Inflammatory macrophage treated with lipopolysaccharide for 1 hour (primary cell): ENCODE results near the gene H1-8.
A peak's percentile ranks its signal among the peaks of the same experiment; 100 is the strongest.

Experiments
- DNase-seq, 2 donors: peaks; one replicate each; pipeline ENCODE4 v3.0.0-alpha.2; 2020 to 2022

Gene H1-8

DNA sequence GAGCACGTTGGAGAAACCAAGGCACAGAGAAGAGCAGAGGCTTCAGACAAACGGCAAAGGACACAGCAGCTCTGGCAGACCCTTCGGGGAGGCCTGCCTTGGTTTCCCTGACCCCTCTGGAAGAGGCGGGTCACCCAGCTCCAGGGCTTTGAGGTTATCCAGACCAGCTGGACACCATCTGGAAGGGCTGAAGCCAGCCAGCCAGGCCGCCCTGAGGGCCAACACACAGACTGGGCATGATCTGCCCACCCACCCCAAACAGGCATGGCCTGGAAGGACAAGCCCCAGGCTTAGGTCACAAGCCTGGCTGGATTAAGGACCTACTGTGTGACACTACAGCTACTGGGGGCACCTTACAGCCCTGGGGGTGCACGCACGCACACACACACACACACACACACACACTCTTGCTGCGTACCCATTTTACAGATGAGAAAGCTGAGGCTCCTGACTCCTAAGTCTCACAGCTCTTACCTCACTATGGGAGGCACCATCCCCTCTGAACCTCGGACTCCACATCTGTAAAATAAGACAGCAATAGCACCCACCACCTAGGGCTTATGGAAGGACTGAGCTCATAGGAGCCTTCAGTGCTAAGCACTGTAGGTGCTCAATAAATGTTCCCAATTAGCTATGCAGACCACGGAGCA lies 52.7 kb downstream of the H1-8 start:
- no peak for DNase-seq

DNA sequence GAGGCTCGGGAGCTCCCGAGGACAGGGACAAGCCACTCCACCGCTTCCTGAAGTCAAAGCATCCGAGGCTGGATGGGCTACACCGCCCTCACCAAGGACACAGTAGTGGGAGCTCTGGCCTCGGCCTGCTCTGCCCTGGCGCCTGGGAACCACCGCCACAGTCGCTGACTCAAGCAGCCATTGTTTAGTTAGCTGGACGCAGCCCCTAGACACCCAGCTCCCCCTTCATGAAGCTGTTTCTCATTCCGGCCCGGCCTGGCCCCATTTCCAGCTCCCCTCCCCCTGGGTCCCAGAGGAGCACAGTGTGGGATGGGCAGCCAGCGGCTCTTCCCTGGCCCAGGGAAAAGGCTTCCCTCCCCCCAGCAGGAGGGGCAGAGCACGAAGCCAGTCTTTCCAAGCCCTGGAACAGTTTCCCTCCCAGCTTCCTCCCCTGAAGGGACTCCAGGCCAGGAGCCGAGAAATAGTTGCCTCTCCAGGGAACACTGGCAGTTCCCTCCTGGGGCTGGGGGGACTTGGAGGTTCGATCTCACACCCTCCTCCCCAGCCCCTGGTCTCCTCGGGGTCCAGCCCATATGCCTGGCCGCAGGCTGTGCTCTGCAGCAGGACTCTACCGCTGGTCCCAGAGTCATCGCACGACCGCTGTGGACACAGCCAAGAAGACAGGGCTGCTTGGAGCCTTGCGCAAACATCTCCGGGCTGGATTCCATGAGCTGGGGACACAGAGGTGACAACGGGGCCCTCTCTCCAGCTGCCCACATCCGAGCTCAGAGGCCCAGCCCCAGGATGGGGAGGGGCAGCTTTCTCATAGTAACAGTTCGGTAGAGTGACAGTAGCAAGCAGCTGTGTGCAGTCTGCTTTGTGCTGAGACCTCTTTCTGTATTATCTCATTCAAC lies 53.5 kb downstream of the H1-8 start:
- DNase-seq = peak; percentile 39 to 77

DNA sequence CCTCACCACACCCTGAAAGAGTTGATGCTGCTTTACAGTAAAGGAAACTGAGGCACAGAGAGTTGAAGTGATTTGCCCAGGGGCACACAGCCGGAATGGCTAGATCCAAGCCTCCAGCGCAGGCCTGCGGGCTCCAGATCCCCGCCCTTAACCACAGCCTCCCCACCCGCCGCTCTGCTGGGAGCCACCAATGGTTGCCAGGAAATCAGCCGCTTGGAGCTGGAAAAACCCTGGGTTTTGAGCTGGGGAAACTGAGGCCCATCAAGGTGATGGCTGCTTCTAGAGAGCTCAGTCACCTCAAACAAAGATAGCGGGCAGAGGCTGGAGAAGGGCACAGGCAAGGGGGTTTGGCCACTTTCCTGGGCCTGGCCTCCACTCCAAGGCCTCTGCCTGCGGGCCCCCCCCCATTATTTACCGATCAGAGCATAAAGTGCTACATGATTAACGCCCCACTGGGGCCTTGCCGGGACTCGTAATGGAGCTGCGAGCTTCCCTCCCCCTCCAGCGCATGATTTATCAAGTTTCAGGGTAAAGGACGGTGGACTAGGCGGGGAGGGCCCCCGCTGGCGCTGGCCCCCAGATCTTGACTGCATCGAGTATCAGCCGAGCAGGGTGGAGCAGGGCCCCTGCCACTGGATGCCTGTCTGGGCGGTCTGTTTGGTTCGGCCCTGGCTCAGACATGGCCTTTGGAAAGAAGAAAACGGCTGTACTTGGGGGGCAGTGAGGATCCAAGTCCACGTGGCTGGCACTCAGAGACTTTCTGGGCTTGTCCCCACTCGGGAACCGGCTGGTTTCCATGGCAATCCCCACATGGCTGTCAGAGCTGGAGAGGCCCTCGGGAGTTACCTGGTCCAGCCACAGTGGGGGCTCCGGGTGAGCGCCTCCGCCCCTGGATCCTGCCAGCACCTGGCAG lies 54.4 kb downstream of the H1-8 start:
- DNase-seq = no peak

DNA sequence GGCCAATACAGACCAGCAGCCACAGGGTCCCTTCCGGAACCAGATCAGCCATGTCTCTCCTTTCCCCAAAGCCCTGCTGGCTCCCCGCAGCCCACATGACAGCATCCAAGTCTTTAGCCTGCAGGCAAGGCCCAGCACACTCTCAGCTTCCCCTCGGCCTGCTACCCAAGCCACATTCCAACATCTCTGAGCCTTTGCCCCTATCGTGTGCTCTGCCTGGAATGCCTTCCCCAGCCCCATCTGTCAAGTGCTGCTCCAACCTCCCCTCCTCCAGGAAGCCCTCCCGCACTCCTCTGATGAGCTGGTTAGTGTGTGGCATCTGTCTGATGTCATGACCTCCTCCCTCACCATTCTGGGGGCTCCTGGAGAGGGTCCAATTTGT lies 55.0 kb downstream of the H1-8 start:
- no peak for DNase-seq

DNA sequence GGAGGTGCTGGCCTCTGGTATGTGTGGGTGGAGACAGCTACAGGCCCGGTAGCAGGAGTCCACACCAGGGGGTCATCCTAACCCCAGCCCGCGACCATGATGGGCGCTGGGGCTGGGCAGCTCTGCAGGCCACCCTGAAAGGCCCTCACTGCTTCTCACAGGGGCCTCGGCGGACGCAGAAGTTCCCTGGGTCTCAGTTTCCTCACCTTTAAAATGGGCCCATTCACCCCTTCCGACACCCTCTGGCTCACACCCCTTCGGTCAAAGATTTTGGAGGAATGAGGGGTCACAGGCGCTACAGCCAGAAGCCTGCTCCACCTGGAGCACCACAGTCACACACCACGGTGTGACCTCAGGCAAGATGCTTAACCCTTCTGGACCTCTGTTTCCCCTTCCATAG lies 55.5 kb downstream of the H1-8 start:
- DNase-seq = no peak

DNA sequence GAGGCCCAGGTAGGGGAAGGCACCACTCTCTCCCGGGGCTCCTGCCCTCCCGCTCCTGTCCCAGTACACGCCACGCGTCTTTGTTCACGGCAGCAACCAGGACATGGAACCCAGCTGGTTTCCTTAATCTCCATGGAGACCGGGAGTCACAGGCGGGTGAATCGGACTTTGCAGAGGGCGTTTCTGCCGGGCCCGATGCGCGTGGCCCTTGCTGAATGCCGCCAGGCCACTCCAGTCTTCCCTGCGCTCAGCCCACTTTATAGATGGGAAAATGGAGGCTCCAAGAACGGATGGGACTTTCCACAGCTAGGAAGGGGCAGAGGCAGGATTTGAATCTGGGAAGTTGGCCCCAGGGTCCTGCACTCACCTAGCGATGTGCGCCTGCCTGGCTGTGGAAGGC lies 56.1 kb downstream of the H1-8 start:
- DNase-seq = no peak

DNA sequence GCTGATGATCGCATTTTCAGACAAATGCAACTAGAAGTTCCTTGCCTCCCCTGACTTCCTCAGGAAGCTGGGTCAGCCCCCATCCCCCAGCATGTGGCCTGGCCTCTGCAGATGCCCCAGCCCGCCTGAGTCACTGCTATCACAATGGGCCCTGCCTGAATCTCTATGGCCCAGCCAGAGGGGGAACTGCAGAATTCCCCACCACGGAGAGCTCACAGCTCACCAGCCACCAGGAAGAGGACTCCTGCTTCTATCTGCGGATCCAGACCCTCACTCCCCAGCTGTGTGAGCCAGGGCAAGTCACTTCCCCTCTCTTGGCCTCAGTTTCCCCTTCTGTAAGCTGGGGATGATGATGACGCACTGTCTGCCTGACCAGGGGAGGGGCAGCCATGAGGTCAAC lies 56.6 kb downstream of the H1-8 start:
- peak; percentile 94 to 98 for DNase-seq

DNA sequence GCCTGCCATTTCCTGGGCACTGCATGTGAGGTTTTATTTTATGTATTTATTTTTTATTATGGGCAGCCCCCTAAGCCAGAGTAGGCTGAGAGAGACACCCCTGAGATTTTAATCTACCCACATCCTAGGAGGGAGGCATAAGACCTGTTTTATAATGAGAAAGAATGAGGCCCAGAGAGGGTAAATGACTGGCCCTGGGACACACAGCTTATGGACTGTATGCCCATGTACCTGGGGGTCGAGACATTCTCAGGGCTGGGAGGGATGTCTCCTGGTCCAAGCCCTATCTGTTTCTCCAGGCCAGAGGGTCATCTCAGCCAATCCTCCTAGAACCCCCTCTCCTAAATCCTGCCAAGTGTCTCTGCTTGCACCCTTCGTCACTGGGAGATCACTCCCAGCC lies 57.4 kb downstream of the H1-8 start:
- DNase-seq = no peak
